Measurements from ENCODE around the gene C5AR2.

The C5AR2 gene

GRCh38 chr19:47390533-47391488 lies 58.8 kb downstream of the C5AR2 start:
- no peak for DNase-seq

GRCh38 chr19:47391510-47392223 lies 59.7 kb downstream of the C5AR2 start:
- peak; percentile 79 for DNase-seq
